ENCODE measurements around the gene PDE4C.
A peak's percentile ranks its signal among the peaks of the same experiment; 100 is the strongest.
"Not testable (repeated sequence)": the region's sequence is repeated elsewhere in the genome, so short reads cannot be mapped to it uniquely, and the experiment has no call there.

The PDE4C gene

GRCh38 chr19:18223860-18224524 lies 2.2 kb downstream of the PDE4C start:
- DNase-seq (ENCODE audit: low read depth), result no peak

DNA sequence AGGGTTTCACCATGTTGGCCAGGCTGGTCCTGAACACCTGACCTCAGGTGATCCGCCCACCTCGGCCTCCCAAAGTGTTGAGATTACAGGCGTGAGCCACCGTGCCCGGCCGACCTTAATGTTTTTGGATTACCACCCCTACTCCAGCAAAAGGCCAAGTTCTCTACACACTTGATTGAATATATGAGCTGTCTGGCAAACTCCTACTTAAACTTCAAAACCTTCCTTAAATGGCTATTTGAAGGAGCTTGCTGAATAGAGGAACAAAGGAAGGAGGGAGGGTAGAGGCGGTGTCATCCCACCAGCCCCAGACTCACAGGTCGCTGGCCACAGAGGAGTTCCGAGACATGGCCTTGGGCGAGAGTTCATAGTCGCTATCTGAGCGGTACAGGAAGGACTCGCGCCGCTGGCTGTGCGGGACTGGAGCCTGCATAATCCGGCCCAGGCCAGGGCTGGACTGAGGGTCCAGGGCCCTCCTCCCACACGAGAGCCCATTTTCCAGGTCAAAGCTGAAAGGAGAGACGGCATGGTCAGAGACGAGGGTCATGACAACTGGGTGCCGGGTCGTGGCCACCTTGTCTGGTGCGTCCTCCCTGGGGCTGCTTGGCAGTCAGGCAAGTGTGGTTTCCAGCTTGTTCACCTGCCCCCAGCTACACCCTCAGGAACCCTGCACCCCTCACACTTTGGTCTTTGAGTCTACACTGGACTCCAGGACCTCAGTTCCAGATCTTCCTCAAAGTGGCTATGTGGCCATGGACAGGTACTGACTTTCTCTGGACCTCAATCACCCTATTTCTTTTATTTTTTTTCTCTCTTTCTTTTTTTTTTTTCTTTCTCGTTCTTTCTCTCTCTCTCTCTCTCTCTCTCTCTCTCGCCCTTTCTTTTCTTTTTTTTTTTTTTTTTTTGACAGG lies 4.2 kb downstream of the PDE4C start:
- DNase-seq (ENCODE audit: low read depth), result no peak

DNA sequence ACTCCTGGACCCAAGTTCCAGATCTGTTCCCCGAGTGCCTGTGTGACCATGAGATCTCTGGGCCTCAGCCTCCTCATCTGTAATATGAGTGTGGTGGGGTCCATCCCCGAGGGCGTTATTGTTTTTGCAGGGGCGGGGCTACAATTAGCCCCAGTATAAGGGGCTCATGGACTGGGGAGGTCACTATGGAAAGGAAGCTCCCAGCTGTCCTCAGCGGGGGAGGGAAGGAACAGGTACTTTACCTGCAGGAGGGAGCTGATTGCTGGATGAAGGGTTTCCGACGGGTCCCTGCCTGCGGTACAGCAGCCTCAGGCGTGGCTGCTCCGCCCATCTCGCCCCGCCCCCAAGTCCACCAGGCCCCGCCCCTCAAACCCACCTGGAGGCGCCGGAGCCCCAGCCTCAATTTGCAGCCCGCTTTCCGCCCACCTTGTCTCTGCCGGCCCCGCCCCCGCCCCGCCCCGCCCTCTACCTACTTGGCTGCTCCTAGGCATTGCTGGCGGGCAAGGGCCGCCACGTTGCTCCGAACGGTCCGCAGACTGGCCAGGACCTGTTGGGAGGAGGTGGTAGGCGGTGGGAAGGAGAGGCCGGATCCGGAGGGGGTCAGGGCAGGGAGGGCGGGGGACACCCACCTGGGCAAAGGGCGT lies 5.5 kb downstream of the PDE4C start:
- DNase-seq (ENCODE audit: low read depth), result no peak

DNA sequence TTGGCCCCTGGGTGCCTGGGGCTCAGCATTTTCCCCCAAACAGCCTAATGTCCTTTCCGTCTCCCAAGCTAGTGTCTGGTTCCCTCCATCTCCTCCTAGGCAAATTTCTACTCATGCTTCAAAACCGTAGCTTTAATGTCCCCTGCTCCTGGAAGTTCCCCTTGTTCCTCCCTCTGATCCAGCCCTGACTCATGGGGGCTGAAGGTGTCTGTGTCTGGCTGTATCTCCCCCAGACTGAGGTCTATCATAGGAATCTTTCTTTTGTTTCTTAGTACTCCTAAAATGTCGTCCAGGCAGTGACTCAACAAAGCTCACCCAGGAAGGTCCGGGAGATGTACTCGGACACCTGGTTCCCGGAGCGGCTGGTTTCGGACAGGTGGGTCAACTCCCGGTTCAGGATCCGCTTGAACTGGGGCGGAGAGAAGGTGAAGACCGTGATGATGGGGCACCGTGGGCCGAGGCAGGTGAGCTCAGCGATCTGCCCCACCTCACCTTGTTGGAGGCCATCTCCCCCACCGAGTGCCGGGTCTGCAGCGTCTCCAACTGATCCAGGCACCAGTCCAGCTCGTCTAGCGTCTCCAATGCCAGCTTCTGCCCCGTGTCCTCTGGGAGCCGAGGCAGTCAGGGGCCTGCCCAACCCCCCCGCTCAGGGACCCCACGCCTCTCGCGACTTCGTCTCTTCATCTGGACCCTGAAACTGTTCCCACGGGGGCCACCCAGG lies 6.2 kb downstream of the PDE4C start:
- no peak for DNase-seq (ENCODE audit: low read depth)

DNA sequence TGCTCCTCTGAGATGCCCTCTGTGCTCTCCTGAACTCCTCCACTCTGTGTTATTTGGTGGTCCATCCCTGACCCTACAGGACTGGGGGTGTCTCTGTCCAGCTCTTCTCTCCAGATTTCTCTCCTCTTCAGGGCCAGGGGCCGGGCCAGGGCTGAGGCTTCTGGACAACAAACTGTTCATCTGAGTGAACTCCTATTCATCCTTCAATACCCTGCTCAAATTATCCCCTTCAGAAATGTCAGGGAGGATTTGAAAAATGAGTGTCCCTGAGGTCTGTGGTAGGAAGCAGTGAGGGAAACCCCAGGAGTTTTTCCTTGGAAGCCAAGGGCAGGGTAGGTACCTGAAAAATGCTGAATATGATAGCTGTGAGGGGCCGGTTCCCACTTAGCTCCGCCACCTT lies 7.6 kb downstream of the PDE4C start:
- no peak for DNase-seq (ENCODE audit: low read depth)

DNA sequence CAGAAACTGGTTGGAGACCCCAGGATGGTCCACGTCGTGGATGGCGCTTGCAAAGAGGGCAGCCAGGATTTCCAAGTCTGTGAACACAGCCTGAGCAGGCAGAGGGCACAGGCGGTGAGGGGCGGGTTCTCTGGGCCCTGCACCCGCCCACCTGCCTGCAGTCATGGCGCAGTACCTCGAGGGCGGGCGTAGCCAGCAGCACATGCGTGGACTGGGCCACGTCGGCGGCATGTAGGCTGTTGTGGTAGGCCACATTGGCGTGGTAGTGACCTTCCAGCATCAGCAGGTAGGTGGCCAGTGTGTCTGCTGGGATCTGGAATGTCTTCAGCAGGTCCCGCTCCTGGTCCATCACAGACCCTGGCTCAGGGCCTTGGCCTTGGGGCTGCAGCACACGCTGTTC lies 8.1 kb downstream of the PDE4C start:
- DNase-seq (ENCODE audit: low read depth), result no peak

DNA sequence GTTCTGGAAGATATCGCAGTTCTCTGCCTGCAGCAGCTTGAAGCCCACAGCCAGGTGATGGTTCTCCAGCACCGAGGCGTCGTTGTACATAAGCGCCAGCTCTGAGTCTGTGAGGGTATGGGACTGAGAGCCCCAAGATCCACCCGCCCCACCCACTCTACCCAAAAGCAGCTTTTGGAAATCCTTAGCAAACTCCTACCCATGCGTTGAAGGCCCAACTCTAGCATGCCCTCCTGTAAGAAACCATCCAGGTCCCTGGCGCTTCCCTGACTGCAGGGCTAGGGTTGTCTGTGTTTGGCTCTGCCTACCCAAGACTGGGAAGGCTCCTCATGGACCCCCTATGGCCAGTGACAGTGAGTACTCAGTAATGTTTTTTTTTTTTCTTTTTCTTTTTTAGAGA lies 9.4 kb downstream of the PDE4C start:
- DNase-seq (ENCODE audit: low read depth), result no peak

GRCh38 chr19:18214779-18215433 lies 11.3 kb downstream of the PDE4C start:
- DNase-seq (ENCODE audit: low read depth), result no peak

- no peak for DNase-seq (ENCODE audit: low read depth)
Measured at GRCh38 chr19:18211683-18212082, 14.6 kb downstream of the PDE4C start.

DNA sequence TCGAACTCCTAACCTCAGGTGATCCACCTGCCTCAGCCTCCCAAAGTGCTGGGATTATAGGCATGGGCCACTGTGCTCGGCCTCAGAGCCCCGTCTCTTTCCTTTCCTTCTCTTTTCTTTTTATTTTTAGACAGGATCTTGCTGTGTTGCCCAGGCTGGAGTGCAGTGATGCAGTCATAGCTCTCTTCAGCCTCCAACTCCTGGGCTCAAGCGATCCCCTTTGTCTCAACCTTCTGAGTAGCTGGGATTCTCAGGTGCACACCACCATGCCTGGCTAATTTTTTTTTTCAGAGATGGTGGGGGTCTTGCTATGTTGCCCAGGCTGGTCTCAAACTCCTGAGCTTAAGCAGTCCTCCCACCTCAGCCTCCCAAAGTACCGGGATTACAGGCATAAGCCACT lies 16.3 kb downstream of the PDE4C start:
- not testable (repeated sequence) for DNase-seq (ENCODE audit: low read depth)

DNA sequence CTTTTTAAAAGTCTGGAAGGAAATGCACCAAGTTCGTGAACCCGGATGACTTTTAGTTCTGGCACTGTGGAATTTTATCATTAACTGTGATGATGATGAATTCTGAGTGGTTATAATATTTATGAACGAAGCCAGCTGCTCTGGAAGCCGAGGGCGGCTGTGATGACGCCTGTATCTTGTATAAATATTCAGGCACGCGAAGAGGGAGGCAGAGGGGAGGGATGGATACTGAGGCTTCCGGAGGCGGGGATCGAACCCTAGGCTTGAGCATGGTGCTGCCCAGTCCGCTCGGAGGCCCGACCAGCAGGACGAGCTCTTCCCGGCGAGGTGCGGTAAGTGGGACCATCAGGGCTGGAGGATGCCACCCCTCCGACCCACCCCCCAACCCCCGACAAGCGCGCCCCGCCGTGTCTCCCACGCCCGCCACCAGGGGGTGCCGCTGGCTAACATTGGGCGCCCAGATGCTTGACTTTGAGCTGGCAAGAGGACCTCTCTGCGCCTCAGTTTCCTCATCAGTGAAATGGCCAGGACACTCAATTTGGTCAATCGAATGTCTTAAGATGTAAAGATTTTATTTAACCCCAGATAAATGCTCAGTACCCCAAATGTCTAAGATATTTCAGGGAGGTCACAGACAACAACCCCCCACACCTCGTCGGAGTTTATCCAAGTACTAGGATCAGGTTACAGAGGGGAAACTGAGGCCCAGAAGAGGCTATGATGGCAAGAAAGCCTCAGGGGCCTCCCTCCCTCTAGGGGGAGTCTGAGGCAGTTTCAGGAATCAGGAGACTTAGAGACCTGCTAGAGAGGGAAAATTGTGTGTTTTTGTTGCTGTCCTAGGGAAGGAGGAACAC lies 17.9 kb downstream of the PDE4C start:
- DNase-seq (ENCODE audit: low read depth), result no peak

- no peak for DNase-seq (ENCODE audit: low read depth)
Measured at GRCh38 chr19:18206018-18206417, 20.2 kb downstream of the PDE4C start.

- DNase-seq (ENCODE audit: low read depth), result peak; percentile 27
Measured at GRCh38 chr19:18205200-18205892, 20.9 kb downstream of the PDE4C start.

GRCh38 chr19:18204394-18205199 lies 21.6 kb downstream of the PDE4C start:
- DNase-seq (ENCODE audit: low read depth), result no peak

- DNase-seq (ENCODE audit: low read depth), result peak; percentile 100
Measured at GRCh38 chr19:18203863-18204393, 22.3 kb downstream of the PDE4C start, which contains the start of gene RAB3A. Gene RAB3A (minus strand): TSS chr19:18204042. CDS start chr19:18202740, 1,302 bp downstream.

GRCh38 chr19:18203408-18203862 lies 22.8 kb downstream of the PDE4C start:
- DNase-seq (ENCODE audit: low read depth), result no peak

- DNase-seq (ENCODE audit: low read depth), result no peak
Measured at GRCh38 chr19:18202778-18203407, 23.3 kb downstream of the PDE4C start.

DNA sequence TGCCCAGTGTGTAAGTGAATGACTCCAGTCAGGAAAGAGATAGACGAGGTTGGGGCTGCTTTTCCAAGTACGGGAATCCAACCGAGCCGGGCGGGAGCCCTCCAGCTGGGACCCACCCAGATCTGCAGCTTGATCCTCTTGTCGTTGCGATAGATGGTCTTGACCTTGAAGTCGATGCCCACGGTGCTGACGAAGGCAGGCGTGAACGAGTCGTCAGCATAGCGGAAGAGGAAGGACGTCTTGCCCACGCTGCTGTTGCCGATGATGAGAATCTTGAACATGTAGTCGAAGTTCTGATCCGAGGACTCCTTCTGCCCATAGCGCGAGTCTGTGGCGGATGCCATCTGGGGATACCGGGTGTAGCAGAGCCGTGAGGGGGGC lies 23.9 kb downstream of the PDE4C start:
- DNase-seq (ENCODE audit: low read depth), result no peak
